ENCODE data around the gene AAGAB. TPM values are rescaled to one million over a fixed set of nuclear protein-coding genes. Genes with fewer than 3 reads are reported as not detected.

The AAGAB gene
- total RNA-seq, 1 donor from 2014 or later: 54.3 TPM

GRCh38 chr15:67186688-67187087, 67.8 kb downstream of the AAGAB start:
- no peak for DNase-seq

GRCh38 chr15:67186226-67186649, 68.2 kb downstream of the AAGAB start:
- DNase-seq: no peak

GRCh38 chr15:67185621-67186225, 68.7 kb downstream of the AAGAB start:
- DNase-seq: no peak

GRCh38 chr15:67185051-67185450, 69.4 kb downstream of the AAGAB start:
- no peak for DNase-seq

GRCh38 chr15:67184208-67184925, 70.1 kb downstream of the AAGAB start:
- no peak for DNase-seq

- DNase-seq: no peak
Observed at GRCh38 chr15:67183443-67184169, 70.9 kb downstream of the AAGAB start.

GRCh38 chr15:67181221-67181639, 73.2 kb downstream of the AAGAB start:
- DNase-seq: no peak

- no peak for DNase-seq
Observed at GRCh38 chr15:67180514-67181191, 73.8 kb downstream of the AAGAB start.

GRCh38 chr15:67180035-67180434, 74.4 kb downstream of the AAGAB start:
- no peak for DNase-seq

- DNase-seq: no peak
Observed at GRCh38 chr15:67179411-67179995, 75.0 kb downstream of the AAGAB start.

GRCh38 chr15:67178569-67179210, 75.8 kb downstream of the AAGAB start:
- DNase-seq: peak; percentile 87

GRCh38 chr15:67177752-67178151, 76.7 kb downstream of the AAGAB start:
- no peak for DNase-seq

GRCh38 chr15:67176195-67176971, 78.1 kb downstream of the AAGAB start:
- no peak for DNase-seq

- DNase-seq: peak; percentile 67
Observed at GRCh38 chr15:67175643-67176071, 78.8 kb downstream of the AAGAB start.

- DNase-seq: peak; percentile 84
Observed at GRCh38 chr15:67174864-67175573, 79.4 kb downstream of the AAGAB start.

GRCh38 chr15:67174446-67174845, 80.0 kb downstream of the AAGAB start:
- DNase-seq: no peak

GRCh38 chr15:67173786-67174185, 80.7 kb downstream of the AAGAB start:
- DNase-seq: no peak

GRCh38 chr15:67173005-67173404, 81.5 kb downstream of the AAGAB start:
- DNase-seq: no peak

GRCh38 chr15:67172172-67172571, 82.3 kb downstream of the AAGAB start:
- DNase-seq: no peak

- no peak for DNase-seq
Observed at GRCh38 chr15:67171471-67171870, 83.0 kb downstream of the AAGAB start.
